Measurements from ENCODE around the gene UTS2. TPM values are rescaled to one million over a fixed set of nuclear protein-coding genes. Genes with fewer than 3 reads are reported as not detected.

Gene UTS2
- total and polyA plus RNA-seq, 2 of the 13 experiments (the other 11 are each of a cell fraction or from before 2014, with no cell fraction given) = not detected

DNA sequence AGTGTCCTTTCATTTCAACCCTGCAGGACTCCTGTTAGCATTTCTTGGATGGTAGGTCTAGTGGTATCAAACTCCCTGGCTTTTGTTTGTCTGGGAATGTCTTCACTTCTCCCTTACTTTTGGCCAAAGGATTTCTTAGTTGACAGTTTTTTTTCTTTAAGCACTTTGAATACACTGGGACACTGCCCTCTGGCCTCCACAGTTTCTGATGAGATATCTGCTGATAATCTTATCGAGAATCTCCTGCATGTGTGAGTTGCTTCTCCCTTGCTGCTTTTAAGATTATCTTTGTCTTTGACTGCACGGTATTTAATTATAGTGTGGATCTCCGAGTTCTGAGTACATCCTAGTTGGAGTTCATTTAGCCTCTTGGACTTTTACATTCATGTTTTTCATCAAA, 13.3 kb downstream of the UTS2 start:
- no TSS peak for BruUV-seq (replicated peaks)
- ChIA-PET CTCF (ENCODE audit: low intra/inter-chr PET ratio, low total read pairs) (no interaction called here), POLR2A (no interaction called here)
- DNase-seq (ENCODE audit: low spot score) (no peak), FAIRE-seq (no peak), ATAC-seq (no peak)
- H3K9ac ChIP-seq (ENCODE audit: insufficient read depth, low read depth, low read length) = no peak overlapping the region
- H2AFZ ChIP-seq (ENCODE audit: low read length) = no peak overlapping the region
- H3K79me2 ChIP-seq (ENCODE audit: insufficient read depth, low read length) = no peaks in the 10 kb centered on the region
- H4K20me1 ChIP-seq (ENCODE audit: insufficient read depth, low read length) = no peaks in the 10 kb centered on the region
- in situ Hi-C loops (cut with HindIII; ENCODE audit: extremely low pct_ligation_motif_present, low pct_unique_long_range_greater_than_20kb) (no loop called here), intact Hi-C loops (cut with micrococcal nuclease; ENCODE audit: unreplicated experiment) (no loop called here)
- no peak for TF ChIP-seq FOXK2 (IDR thresholded peaks at IDR 0.05)
- TF ChIP-seq SATB2 (CRISPR knock-in tag; IDR thresholded peaks at IDR 0.05) = no peak
- TF ChIP-seq, protein P1, sequence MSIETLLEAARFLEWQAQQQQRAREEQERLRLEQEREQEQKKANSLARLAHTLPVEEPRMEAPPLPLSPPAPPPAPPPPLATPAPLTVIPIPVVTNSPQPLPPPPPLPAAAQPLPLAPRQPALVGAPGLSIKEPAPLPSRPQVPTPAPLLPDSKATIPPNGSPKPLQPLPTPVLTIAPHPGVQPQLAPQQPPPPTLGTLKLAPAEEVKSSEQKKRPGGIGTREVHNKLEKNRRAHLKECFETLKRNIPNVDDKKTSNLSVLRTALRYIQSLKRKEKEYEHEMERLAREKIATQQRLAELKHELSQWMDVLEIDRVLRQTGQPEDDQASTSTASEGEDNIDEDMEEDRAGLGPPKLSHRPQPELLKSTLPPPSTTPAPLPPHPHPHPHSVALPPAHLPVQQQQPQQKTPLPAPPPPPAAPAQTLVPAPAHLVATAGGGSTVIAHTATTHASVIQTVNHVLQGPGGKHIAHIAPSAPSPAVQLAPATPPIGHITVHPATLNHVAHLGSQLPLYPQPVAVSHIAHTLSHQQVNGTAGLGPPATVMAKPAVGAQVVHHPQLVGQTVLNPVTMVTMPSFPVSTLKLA (IDR thresholded peaks at IDR 0.05) = no peak
- TF ChIP-seq ZKSCAN1 (IDR thresholded peaks at IDR 0.05; ENCODE audit: low read length) = no peak
- no peak for TF ChIP-seq PLRG1 (conservative IDR thresholded peaks at IDR 0.05)
- 94% methylated on average over 3 of the region's 3 CpGs for WGBS (ENCODE audit: low lambda C conversion rate)
- peaks cover 0 to 20% of the 10 kb centered on the region in 2 experiments; a peak in 4 of 5 replicates for H3K36me3 ChIP-seq (replicated peaks in 1 of 2; ENCODE audit: control insufficient read depth in 1 of 2, insufficient read depth in 2 of 2, low read length in 2 of 2)
- no peaks in the 10 kb centered on the region for H3K4me1 ChIP-seq (ENCODE audit: insufficient read depth, low read length)
- H3K27me3 ChIP-seq (ENCODE audit: control insufficient read depth in 1 of 2, insufficient read depth in 2 of 2, low read length in 2 of 2) = no peaks in the 10 kb centered on the region
- H3K9me3 ChIP-seq (ENCODE audit: low read length) = no peaks in the 10 kb centered on the region
- no peak overlapping the region for H3K4me3 ChIP-seq (replicated peaks in 1 of 3; ENCODE audit: insufficient read depth in 1 of 3, low read depth in 2 of 3, low read length in 3 of 3)
- no peak overlapping the region for H3K4me2 ChIP-seq (ENCODE audit: low read depth, low read length)
- H3K27ac ChIP-seq (ENCODE audit: extremely low read length, insufficient read depth, low read length) = no peak overlapping the region

GRCh38 chr1:7838714-7839113, 14.2 kb downstream of the UTS2 start:
- in situ Hi-C loops (cut with HindIII; ENCODE audit: extremely low pct_ligation_motif_present, low pct_unique_long_range_greater_than_20kb) = no loop called here

More at GRCh38 chr1:7838714-7839113, 14.2 kb downstream of the UTS2 start:
- peaks cover 0 to 20% of the 10 kb centered on the region in 2 experiments; a peak in 4 of 5 replicates for H3K36me3 ChIP-seq (replicated peaks in 1 of 2; ENCODE audit: control insufficient read depth in 1 of 2, insufficient read depth in 2 of 2, low read length in 2 of 2)
- ATAC-seq (no peak), DNase-seq (ENCODE audit: low spot score) (no peak), FAIRE-seq (no peak)
- TF ChIP-seq MED13 (CRISPR knock-in tag; IDR thresholded peaks at IDR 0.05) (no peak), NFE2L1 (CRISPR knock-in tag; IDR thresholded peaks at IDR 0.05; ENCODE audit: borderline replicate concordance) (no peak)
- TF ChIP-seq, protein P2, sequence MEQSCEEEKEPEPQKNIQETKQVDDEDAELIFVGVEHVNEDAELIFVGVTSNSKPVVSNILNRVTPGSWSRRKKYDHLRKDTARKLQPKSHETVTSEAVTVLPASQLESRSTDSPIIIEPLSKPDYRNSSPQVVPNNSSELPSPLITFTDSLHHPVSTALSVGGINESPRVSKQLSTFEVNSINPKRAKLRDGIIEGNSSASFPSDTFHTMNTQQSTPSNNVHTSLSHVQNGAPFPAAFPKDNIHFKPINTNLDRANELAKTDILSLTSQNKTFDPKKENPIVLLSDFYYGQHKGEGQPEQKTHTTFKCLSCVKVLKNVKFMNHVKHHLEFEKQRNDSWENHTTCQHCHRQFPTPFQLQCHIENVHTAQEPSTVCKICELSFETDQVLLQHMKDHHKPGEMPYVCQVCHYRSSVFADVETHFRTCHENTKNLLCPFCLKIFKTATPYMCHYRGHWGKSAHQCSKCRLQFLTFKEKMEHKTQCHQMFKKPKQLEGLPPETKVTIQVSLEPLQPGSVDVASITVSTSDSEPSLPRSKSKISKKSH (CRISPR knock-in tag; IDR thresholded peaks at IDR 0.05; ENCODE audit: borderline replicate concordance) = no peak
- TF ChIP-seq, protein P3, sequence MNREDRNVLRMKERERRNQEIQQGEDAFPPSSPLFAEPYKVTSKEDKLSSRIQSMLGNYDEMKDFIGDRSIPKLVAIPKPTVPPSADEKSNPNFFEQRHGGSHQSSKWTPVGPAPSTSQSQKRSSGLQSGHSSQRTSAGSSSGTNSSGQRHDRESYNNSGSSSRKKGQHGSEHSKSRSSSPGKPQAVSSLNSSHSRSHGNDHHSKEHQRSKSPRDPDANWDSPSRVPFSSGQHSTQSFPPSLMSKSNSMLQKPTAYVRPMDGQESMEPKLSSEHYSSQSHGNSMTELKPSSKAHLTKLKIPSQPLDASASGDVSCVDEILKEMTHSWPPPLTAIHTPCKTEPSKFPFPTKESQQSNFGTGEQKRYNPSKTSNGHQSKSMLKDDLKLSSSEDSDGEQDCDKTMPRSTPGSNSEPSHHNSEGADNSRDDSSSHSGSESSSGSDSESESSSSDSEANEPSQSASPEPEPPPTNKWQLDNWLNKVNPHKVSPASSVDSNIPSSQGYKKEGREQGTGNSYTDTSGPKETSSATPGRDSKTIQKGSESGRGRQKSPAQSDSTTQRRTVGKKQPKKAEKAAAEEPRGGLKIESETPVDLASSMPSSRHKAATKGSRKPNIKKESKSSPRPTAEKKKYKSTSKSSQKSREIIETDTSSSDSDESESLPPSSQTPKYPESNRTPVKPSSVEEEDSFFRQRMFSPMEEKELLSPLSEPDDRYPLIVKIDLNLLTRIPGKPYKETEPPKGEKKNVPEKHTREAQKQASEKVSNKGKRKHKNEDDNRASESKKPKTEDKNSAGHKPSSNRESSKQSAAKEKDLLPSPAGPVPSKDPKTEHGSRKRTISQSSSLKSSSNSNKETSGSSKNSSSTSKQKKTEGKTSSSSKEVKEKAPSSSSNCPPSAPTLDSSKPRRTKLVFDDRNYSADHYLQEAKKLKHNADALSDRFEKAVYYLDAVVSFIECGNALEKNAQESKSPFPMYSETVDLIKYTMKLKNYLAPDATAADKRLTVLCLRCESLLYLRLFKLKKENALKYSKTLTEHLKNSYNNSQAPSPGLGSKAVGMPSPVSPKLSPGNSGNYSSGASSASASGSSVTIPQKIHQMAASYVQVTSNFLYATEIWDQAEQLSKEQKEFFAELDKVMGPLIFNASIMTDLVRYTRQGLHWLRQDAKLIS (CRISPR knock-in tag; IDR thresholded peaks at IDR 0.05) = no peak
- no peak overlapping the region for H2AFZ ChIP-seq (ENCODE audit: low read length)
- H3K9me3 ChIP-seq (ENCODE audit: low read length) = no peaks in the 10 kb centered on the region
- no peaks in the 10 kb centered on the region for H3K27me3 ChIP-seq (ENCODE audit: control insufficient read depth in 1 of 2, insufficient read depth in 2 of 2, low read length in 2 of 2)
- no peak overlapping the region for H3K4me2 ChIP-seq (ENCODE audit: low read depth, low read length)
- POLR2A ChIA-PET = no interaction called here
- no peaks in the 10 kb centered on the region for H4K20me1 ChIP-seq (ENCODE audit: insufficient read depth, low read length)
- WGBS (ENCODE audit: low lambda C conversion rate) = 72% methylated on average over 2 of the region's 2 CpGs
- CTCF ChIA-PET (ENCODE audit: low intra/inter-chr PET ratio, low total read pairs) = no interaction called here
- no TSS peak for BruUV-seq (replicated peaks)
- no peak overlapping the region for H3K27ac ChIP-seq (ENCODE audit: extremely low read length, insufficient read depth, low read length)
- intact Hi-C loops (cut with micrococcal nuclease; ENCODE audit: unreplicated experiment) = no loop called here
- no peak overlapping the region for H3K4me3 ChIP-seq (replicated peaks in 1 of 3; ENCODE audit: insufficient read depth in 1 of 3, low read depth in 2 of 3, low read length in 3 of 3)
- no peaks in the 10 kb centered on the region for H3K79me2 ChIP-seq (ENCODE audit: insufficient read depth, low read length)
- no peaks in the 10 kb centered on the region for H3K4me1 ChIP-seq (ENCODE audit: insufficient read depth, low read length)
- H3K9ac ChIP-seq (ENCODE audit: insufficient read depth, low read depth, low read length) = no peak overlapping the region

Measured in HepG2 (cell line).